GM21576 (cell line): ENCODE results near the gene ATP11A.
"Not testable (repeated sequence)": the region's sequence is repeated elsewhere in the genome, so short reads cannot be mapped to it uniquely, and the experiment has no call there.

ENCODE experiments used
- ATAC-seq: cut with Tn5 transposase; IDR thresholded peaks from one replicate; pipeline ENCODE4 v1.9.1; 2021; ENCODE audit warnings: mild to moderate bottlenecking, moderate library complexity; ENCODE audit not compliant: unreplicated experiment

ATP11A gene

GRCh38 chr13:112833551-112834257 is 143.9 kb downstream of the ATP11A start:
- ATAC-seq = no peak

GRCh38 chr13:112835344-112835743 is 145.5 kb downstream of the ATP11A start:
- no peak for ATAC-seq

GRCh38 chr13:112835796-112836195 is 146.0 kb downstream of the ATP11A start:
- no peak for ATAC-seq

GRCh38 chr13:112836940-112837339 is 147.1 kb downstream of the ATP11A start:
- ATAC-seq = no peak

GRCh38 chr13:112837371-112838037 is 147.7 kb downstream of the ATP11A start:
- ATAC-seq = no peak

- no peak for ATAC-seq
These were observed 148.4 kb downstream of the ATP11A start for GRCh38 chr13:112838038-112838841.

- ATAC-seq = no peak
These were observed 148.9 kb downstream of the ATP11A start for GRCh38 chr13:112838842-112839117.

- no peak for ATAC-seq
These were observed 149.7 kb downstream of the ATP11A start for GRCh38 chr13:112839356-112840105.

GRCh38 chr13:112840472-112841302 is 150.8 kb downstream of the ATP11A start:
- no peak for ATAC-seq

GRCh38 chr13:112841303-112842015 is 151.6 kb downstream of the ATP11A start:
- not testable (repeated sequence) for ATAC-seq

GRCh38 chr13:112842343-112842856 is 152.6 kb downstream of the ATP11A start:
- ATAC-seq = no peak

GRCh38 chr13:112842931-112843391 is 153.1 kb downstream of the ATP11A start:
- ATAC-seq = no peak

GRCh38 chr13:112843392-112844111 is 153.7 kb downstream of the ATP11A start:
- no peak for ATAC-seq

GRCh38 chr13:112844411-112844810 is 154.6 kb downstream of the ATP11A start:
- no peak for ATAC-seq

GRCh38 chr13:112844879-112845278 is 155.0 kb downstream of the ATP11A start:
- ATAC-seq = no peak

- ATAC-seq = no peak
These were observed 155.8 kb downstream of the ATP11A start for GRCh38 chr13:112845511-112846144.

GRCh38 chr13:112846411-112847115 is 156.7 kb downstream of the ATP11A start:
- no peak for ATAC-seq

- no peak for ATAC-seq
These were observed 159.7 kb downstream of the ATP11A start for GRCh38 chr13:112849500-112849899.
